K562 (cell line): ENCODE data around the gene HSF4. TPM values are rescaled to one million over a fixed set of nuclear protein-coding genes. Genes with fewer than 3 reads are reported as not detected.

Experiments used
- ATAC-seq: fragments of 200-7000 bp; cut with Tn5 transposase; 3 replicates; pipeline ENCODE4 v1.9.1; 2020; ENCODE audit warnings: moderate library complexity
- BruUV-seq: library from RNA; stranded (reverse); fragments of 400-500 nt; replicated peaks from 2 replicates; lab custom pipeline; 2021; lab: Mats Ljungman, UMichigan
- CTCF ChIA-PET: fragments of 300-600 bp; formaldehyde crosslinking; extraction: SDS; loops from one replicate; lab custom pipeline; 2021; ENCODE audit warnings: low intra/inter-chr PET ratio; lab: Yijun Ruan, JAX
- POLR2A ChIA-PET: fragments of 300-600, 350-650 bp; sonication (Branson Sonifier 250); formaldehyde crosslinking; extraction: SDS; loops from one replicate; lab custom pipeline; 2021; ENCODE audit warnings: antibody characterized with exemption, inconsistent platforms; lab: Yijun Ruan, JAX
- DNase-seq, 4 experiments: peaks; one replicate each; pipeline versions ENCODE4 v3.0.0 to v3.0.0-alpha.2; 2011 to 2018; ENCODE audit warnings: low spot score in 3 of 4, mixed read lengths in 3 of 4; ENCODE audit errors: extremely low read depth in 1 of 4
- FAIRE-seq: peaks from 2 replicates; lab custom pipeline; 2011; peaks lifted over from hg19 to GRCh38; lab: Jason Lieb, UNC
- H2AFZ ChIP-seq: 2 replicates; pipeline ENCODE4 v1.6.0; 2011; ENCODE audit warnings: low read depth, low read length, control low read depth, inconsistent platforms
- H3K27ac ChIP-seq: fragments of 200-600 bp; 3 replicates; pipeline ENCODE4 v1.8.0; 2011; ENCODE audit warnings: low read depth, mild to moderate bottlenecking, control low read depth, inconsistent platforms, low read length, moderate library complexity, mixed read lengths; ENCODE audit errors: extremely low read depth
- H3K27me3 ChIP-seq, 2 experiments: fragments of 300-600 bp in 1 of 2; 2 replicates in 1 of 2; 3 replicates in 1 of 2; pipeline versions ENCODE4 v1.6.0 to v1.8.0; 2011; ENCODE audit warnings: inconsistent platforms in 2 of 2, low read length in 2 of 2, mild to moderate bottlenecking in 1 of 2, mixed read lengths in 1 of 2, moderate library complexity in 1 of 2; ENCODE audit not compliant: control insufficient read depth in 2 of 2, insufficient read depth in 2 of 2
- H3K36me3 ChIP-seq: fragments of 300-600 bp; 3 replicates; pipeline ENCODE4 v1.8.0; 2011; ENCODE audit warnings: mild to moderate bottlenecking, low read length, inconsistent platforms; ENCODE audit not compliant: control insufficient read depth, insufficient read depth
- H3K4me1 ChIP-seq, 2 experiments: fragments of 200-600 bp in 1 of 2; replicated peaks in 1 of 2; 2 replicates in 1 of 2; 3 replicates in 1 of 2; pipeline versions ENCODE4 v1.5.1 to v1.8.0; 2011; ENCODE audit warnings: inconsistent platforms in 2 of 2, low read length in 2 of 2, mild to moderate bottlenecking in 1 of 2, mixed read lengths in 1 of 2, moderate library complexity in 1 of 2; ENCODE audit not compliant: control insufficient read depth in 2 of 2, insufficient read depth in 2 of 2
- H3K4me2 ChIP-seq: 2 replicates; pipeline ENCODE4 v1.6.1; 2011; ENCODE audit warnings: low read length, control low read depth, inconsistent platforms, mixed read lengths; ENCODE audit not compliant: insufficient read depth
- H3K4me3 ChIP-seq: fragments of 200-600 bp; sonication (generic), shearing (Covaris generic); 2 replicates; pipeline ENCODE4 v1.5.1; 2016; ENCODE audit warnings: control low read depth, inconsistent platforms
- H3K79me2 ChIP-seq: fragments of 200-600 bp; 3 replicates; pipeline ENCODE4 v1.8.0; 2011; ENCODE audit warnings: low read length, inconsistent platforms; ENCODE audit not compliant: control insufficient read depth, insufficient read depth
- H3K9ac ChIP-seq, 2 experiments: 2 replicates each; pipeline versions ENCODE4 v1.6.0 to v1.6.1; 2011; ENCODE audit warnings: low read depth in 2 of 2, low read length in 2 of 2, control low read depth in 1 of 2, inconsistent platforms in 1 of 2, mild to moderate bottlenecking in 1 of 2, mixed read lengths in 1 of 2; ENCODE audit not compliant: insufficient read depth in 1 of 2
- H3K9me1 ChIP-seq: one replicate; pipeline ENCODE4 v1.6.0; 2011; ENCODE audit warnings: inconsistent platforms, mild to moderate bottlenecking, low read length, moderate library complexity; ENCODE audit not compliant: control insufficient read depth, insufficient read depth
- H3K9me3 ChIP-seq: replicated peaks from 2 replicates; pipeline ENCODE4 v1.5.1; 2011; ENCODE audit warnings: low read depth, low read length, inconsistent platforms; ENCODE audit not compliant: control insufficient read depth, insufficient read depth
- H4K20me1 ChIP-seq: replicated peaks from 2 replicates; pipeline ENCODE4 v1.6.1; 2011; ENCODE audit warnings: low read length, inconsistent platforms, mixed read lengths; ENCODE audit not compliant: control insufficient read depth, insufficient read depth
- AFF4 ChIP-seq: sonication (generic); formaldehyde crosslinking; IDR thresholded peaks from 2 replicates; pipeline ENCODE4 v1.8.0; 2023; ENCODE audit warnings: mild to moderate bottlenecking, missing genetic modification reagents
- EP400 ChIP-seq: fragments of 450-650 bp; IDR thresholded peaks from 2 replicates; pipeline ENCODE4 v1.6.1; 2017; ENCODE audit warnings: antibody characterized with exemption, mild to moderate bottlenecking, moderate library complexity
- MIER1 ChIP-seq: fragments of 450-650 bp; IDR thresholded peaks from 2 replicates; pipeline ENCODE4 v1.6.1; 2016; ENCODE audit warnings: antibody characterized with exemption, mild to moderate bottlenecking, low read depth
- MTA3 ChIP-seq: fragments of 450-650 bp; formaldehyde crosslinking; IDR thresholded peaks from 2 replicates; pipeline ENCODE4 v1.6.1; 2017; ENCODE audit warnings: mild to moderate bottlenecking, borderline replicate concordance
- NCOA4 ChIP-seq: fragments of 450-650 bp; IDR thresholded peaks from 2 replicates; pipeline ENCODE4 v1.6.1; 2018; ENCODE audit warnings: mild to moderate bottlenecking; ENCODE audit not compliant: partially characterized antibody
- PPARD ChIP-seq: fragments of 250-450 bp; sonication (Bioruptor Pico); IDR thresholded peaks from 2 replicates; pipeline ENCODE4 v1.8.0; 2022; ENCODE audit warnings: inconsistent platforms, mild to moderate bottlenecking, moderate library complexity
- PREB ChIP-seq: sonication (generic); formaldehyde crosslinking; IDR thresholded peaks from 2 replicates; pipeline ENCODE4 v1.8.1; 2023; ENCODE audit warnings: mild to moderate bottlenecking, missing genetic modification reagents
- PRMT5 ChIP-seq: sonication (generic); formaldehyde crosslinking; IDR thresholded peaks from 2 replicates; pipeline ENCODE4 v1.5.0; 2020; ENCODE audit warnings: missing genetic modification reagents
- STAT5A ChIP-seq: IDR thresholded peaks from 2 replicates; pipeline ENCODE4 v1.6.1; 2012; ENCODE audit warnings: low read length, inconsistent platforms, borderline replicate concordance
- TAL1 ChIP-seq: fragments of 450-650 bp; IDR thresholded peaks from 2 replicates; pipeline ENCODE4 v1.6.1; 2016; ENCODE audit warnings: mild to moderate bottlenecking
- TARDBP ChIP-seq: fragments of 450-650 bp; IDR thresholded peaks from 2 replicates; pipeline ENCODE4 v1.6.1; 2016
- ZKSCAN3 ChIP-seq: fragments of 250-450 bp; sonication (Bioruptor Pico); IDR thresholded peaks from 2 replicates; pipeline ENCODE4 v1.4.0; 2020
- ZNF695 ChIP-seq: fragments of 450-650 bp; formaldehyde crosslinking; IDR thresholded peaks from 2 replicates; pipeline ENCODE4 v1.4.0; 2020; ENCODE audit warnings: mild to moderate bottlenecking, moderate library complexity
- WGBS: fragments of 100-300 bp; shearing (Covaris generic); methylation state at CpG from one replicate; pipeline ENCODE4 v1.1.6; 2016; ENCODE audit warnings: low coverage, mixed read lengths; ENCODE audit not compliant: insufficient coverage; ENCODE audit errors: missing lambda C conversion rate; 5-methylcytosine and 5-hydroxymethylcytosine counted together
- in situ Hi-C: fragments of 300-500 bp; cut with MboI; formaldehyde crosslinking; loops from 4 replicates; pipeline ENCODE4 v1.15.0; 2018; ENCODE audit warnings: inconsistent platforms, mixed read lengths
- intact Hi-C: fragments of 100-400 bp; cut with micrococcal nuclease; formaldehyde crosslinking; loops from 2 replicates; pipeline ENCODE4 v1.14.2; 2022
- polyA plus RNA-seq, 8 experiments: library from polyadenylated mRNA; depleted of rRNA in 4 of 8; stranded (reverse) in 5 of 8; unstranded in 3 of 8; fragments of >200 nt; fragmentation: Nextera tagmentation in 2 of 8; fragmentation: Illumina TruSeq in 1 of 8; extraction: Ambion mirVana in 2 of 8; extraction: Trizol in 1 of 8; gene quantifications; 2 replicates each; pipeline versions ENCODE4 v1.2.1 to v1.2.3, GENCODE V29; 2011 to 2014; ENCODE audit warnings: inconsistent platforms in 1 of 8, missing spikeins in 1 of 8
- total RNA-seq, 7 experiments: library from RNA; depleted of rRNA in 6 of 7; stranded (reverse); fragments of >200 nt in 6 of 7; fragmentation: Illumina TruSeq in 2 of 7; extraction: Trizol in 2 of 7; gene quantifications; 2 replicates each; pipeline versions ENCODE4 v1.2.1 to v1.2.3, GENCODE V29; 2011 to 2021; ENCODE audit warnings: low replicate concordance in 1 of 7
- TF ChIP-seq, protein P1 (sequence below): fragments of 450-650 bp; IDR thresholded peaks from 2 replicates; pipeline ENCODE4 v1.6.1; 2017; ENCODE audit warnings: antibody characterized with exemption, mild to moderate bottlenecking

The HSF4 gene
- total and polyA plus RNA-seq, 9 of the 15 experiments (the other 6 are each of a cell fraction or from before 2014, with no cell fraction given): 0.50 to 35.4 (median 8.8) TPM; not detected in 1

- ATAC-seq: 0 out of 3 replicates have a peak, but pooled peaks have one; percentile 10
- TF ChIP-seq ZNF695 (CRISPR knock-in tag): no peak
- TF ChIP-seq PPARD: no peak
- no peak for TF ChIP-seq MIER1
- TF ChIP-seq, protein P1, sequence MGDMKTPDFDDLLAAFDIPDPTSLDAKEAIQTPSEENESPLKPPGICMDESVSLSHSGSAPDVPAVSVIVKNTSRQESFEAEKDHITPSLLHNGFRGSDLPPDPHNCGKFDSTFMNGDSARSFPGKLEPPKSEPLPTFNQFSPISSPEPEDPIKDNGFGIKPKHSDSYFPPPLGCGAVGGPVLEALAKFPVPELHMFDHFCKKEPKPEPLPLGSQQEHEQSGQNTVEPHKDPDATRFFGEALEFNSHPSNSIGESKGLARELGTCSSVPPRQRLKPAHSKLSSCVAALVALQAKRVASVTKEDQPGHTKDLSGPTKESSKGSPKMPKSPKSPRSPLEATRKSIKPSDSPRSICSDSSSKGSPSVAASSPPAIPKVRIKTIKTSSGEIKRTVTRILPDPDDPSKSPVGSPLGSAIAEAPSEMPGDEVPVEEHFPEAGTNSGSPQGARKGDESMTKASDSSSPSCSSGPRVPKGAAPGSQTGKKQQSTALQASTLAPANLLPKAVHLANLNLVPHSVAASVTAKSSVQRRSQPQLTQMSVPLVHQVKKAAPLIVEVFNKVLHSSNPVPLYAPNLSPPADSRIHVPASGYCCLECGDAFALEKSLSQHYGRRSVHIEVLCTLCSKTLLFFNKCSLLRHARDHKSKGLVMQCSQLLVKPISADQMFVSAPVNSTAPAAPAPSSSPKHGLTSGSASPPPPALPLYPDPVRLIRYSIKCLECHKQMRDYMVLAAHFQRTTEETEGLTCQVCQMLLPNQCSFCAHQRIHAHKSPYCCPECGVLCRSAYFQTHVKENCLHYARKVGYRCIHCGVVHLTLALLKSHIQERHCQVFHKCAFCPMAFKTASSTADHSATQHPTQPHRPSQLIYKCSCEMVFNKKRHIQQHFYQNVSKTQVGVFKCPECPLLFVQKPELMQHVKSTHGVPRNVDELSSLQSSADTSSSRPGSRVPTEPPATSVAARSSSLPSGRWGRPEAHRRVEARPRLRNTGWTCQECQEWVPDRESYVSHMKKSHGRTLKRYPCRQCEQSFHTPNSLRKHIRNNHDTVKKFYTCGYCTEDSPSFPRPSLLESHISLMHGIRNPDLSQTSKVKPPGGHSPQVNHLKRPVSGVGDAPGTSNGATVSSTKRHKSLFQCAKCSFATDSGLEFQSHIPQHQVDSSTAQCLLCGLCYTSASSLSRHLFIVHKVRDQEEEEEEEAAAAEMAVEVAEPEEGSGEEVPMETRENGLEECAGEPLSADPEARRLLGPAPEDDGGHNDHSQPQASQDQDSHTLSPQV: no peak
- no peak for TF ChIP-seq STAT5A
- TF ChIP-seq TAL1: no peak
- TF ChIP-seq TARDBP: no peak
- TF ChIP-seq NCOA4: no peak
- TF ChIP-seq MTA3: no peak
- no peak for TF ChIP-seq AFF4 (CRISPR knock-in tag)
- TF ChIP-seq EP400: no peak
- TF ChIP-seq ZKSCAN3: no peak
- no peak for TF ChIP-seq PRMT5 (CRISPR knock-in tag)
- TF ChIP-seq PREB: no peak
Measured at GRCh38 chr16:67199808-67200198, 35.3 kb downstream of the HSF4 start.

More at GRCh38 chr16:67199808-67200198, 35.3 kb downstream of the HSF4 start:
- Histone ChIP-seq H3K27me3 (no peaks in the 10 kb centered on the region), H3K4me3 (no peak overlapping the region), H2AFZ (no peak overlapping the region), H3K9me1 (no peaks in the 10 kb centered on the region), H3K27ac (no peak overlapping the region), H3K4me1 (peaks cover 0 to 48% of the 10 kb centered on the region in 2 experiments; a peak in 4 of 5 replicates), H3K36me3 (peaks cover 91% of the 10 kb centered on the region), H3K9me3 (no peaks in the 10 kb centered on the region), H3K4me2 (no peak overlapping the region), H3K9ac (peak overlapping the region in 1 of 2 experiments; percentile 9; a peak in 1 of 4 replicates), H3K79me2 (peaks cover 11% of the 10 kb centered on the region; the same call in 2 of the 3 replicates), H4K20me1 (no peaks in the 10 kb centered on the region)
- in situ Hi-C loops (no loop called here), intact Hi-C loops (no loop called here)
- no peak for FAIRE-seq
- ChIA-PET CTCF (no interaction called here), POLR2A (interaction anchor here (0.6 to 0.9 kb wide), 4 partner anchors 9 to 44 kb away, joined by 3 to 7 read pairs (median 4); no protein-coding TSS in a partner anchor)
- BruUV-seq: no TSS peak
- no peak for DNase-seq
- 97% methylated on average over 5 of the region's 22 CpGs for WGBS
